ENCODE data around the gene SLC6A18.

- TF ChIP-seq MEF2A (IDR thresholded peaks at IDR 0.05; ENCODE audit: borderline replicate concordance, low read depth) = no peak
- no peak for TF ChIP-seq RCOR1 (IDR thresholded peaks at IDR 0.05; ENCODE audit: low read length)
- TF ChIP-seq NRF1 (IDR thresholded peaks at IDR 0.05; ENCODE audit: low read depth, low read length) = no peak
- no peak for TF ChIP-seq MXI1 (IDR thresholded peaks at IDR 0.05; ENCODE audit: low read depth, low read length)
- no peak for TF ChIP-seq CTCF (IDR thresholded peaks at IDR 0.05)
- no peak for TF ChIP-seq EP300 (IDR thresholded peaks at IDR 0.05; ENCODE audit: borderline replicate concordance in 1 of 2, low read depth in 1 of 2, low read length in 1 of 2)
- no peak for TF ChIP-seq POLR2AphosphoS5 (IDR thresholded peaks at IDR 0.05; ENCODE audit: low read depth, low read length)
- TF ChIP-seq SMC3 (IDR thresholded peaks at IDR 0.05; ENCODE audit: low read depth, low read length) = no peak
These were observed at the start of gene SLC6A18 for GRCh38 chr5:1225081-1225480.

Data from SK-N-SH (cell line).